ENCODE results near the gene ZP4.

GRCh38 chr1:237857455-237857854 is 33.3 kb downstream of the ZP4 start:
- TF ChIP-seq CTCF (IDR thresholded peaks at IDR 0.05 in 8 of 11, conservative IDR thresholded peaks at IDR 0.05 in 3 of 11), result no peak
- no peak for TF ChIP-seq POLR2AphosphoS5 (IDR thresholded peaks at IDR 0.05)
- TF ChIP-seq POLR2A (IDR thresholded peaks at IDR 0.05), result no peak
